Left ventricle myocardium inferior (tissue), 1 donor: ENCODE results near the gene THEMIS. TPM values are rescaled to one million over a fixed set of nuclear protein-coding genes. Genes with fewer than 3 reads are reported as not detected.

Experiments
- DNase-seq: peaks from one replicate; pipeline ENCODE4 v3.0.0-alpha.2; 2020
- H3K27ac ChIP-seq: fragments of 200-600 bp; replicated peaks from 2 replicates; pipeline ENCODE4 v1.8.0; 2021
- H3K27me3 ChIP-seq: fragments of 200-600 bp; 2 replicates; pipeline ENCODE4 v1.8.0; 2021; ENCODE audit warnings: low read depth
- H3K36me3 ChIP-seq: fragments of 200-600 bp; 2 replicates; pipeline ENCODE4 v1.8.0; 2021
- H3K4me1 ChIP-seq: fragments of 200-600 bp; 2 replicates; pipeline ENCODE4 v1.8.0; 2021
- H3K4me3 ChIP-seq: fragments of 200-600 bp; 2 replicates; pipeline ENCODE4 v1.8.0; 2021; ENCODE audit warnings: mild to moderate bottlenecking, moderate library complexity
- H3K9me3 ChIP-seq: fragments of 200-600 bp; replicated peaks from 2 replicates; pipeline ENCODE4 v1.8.0; 2021
- intact Hi-C: fragments of 100-400 bp; cut with micrococcal nuclease; formaldehyde crosslinking; loops from one replicate; pipeline ENCODE4 v1.11.0; 2022
- total RNA-seq: library from RNA; stranded (reverse); fragmentation: NEBNext Ultra II Directional; extraction: Animal tissue kit (Norgen Biotek cat#: 25700); gene quantifications from one replicate; pipeline ENCODE4 v1.2.1, GENCODE V29; 2021
- TF ChIP-seq, protein P1 (sequence below): fragments of 200-600 bp; IDR thresholded peaks from 2 replicates; pipeline ENCODE4 v1.8.0; 2021; ENCODE audit warnings: antibody characterized with exemption, mild to moderate bottlenecking, borderline replicate concordance
- donor health status: DM: no; HTN: yes; CAD: no; lungs with severe emphysema.

Gene THEMIS
- total RNA-seq, 1 donor from 2014 or later, result 0.22 TPM

DNA sequence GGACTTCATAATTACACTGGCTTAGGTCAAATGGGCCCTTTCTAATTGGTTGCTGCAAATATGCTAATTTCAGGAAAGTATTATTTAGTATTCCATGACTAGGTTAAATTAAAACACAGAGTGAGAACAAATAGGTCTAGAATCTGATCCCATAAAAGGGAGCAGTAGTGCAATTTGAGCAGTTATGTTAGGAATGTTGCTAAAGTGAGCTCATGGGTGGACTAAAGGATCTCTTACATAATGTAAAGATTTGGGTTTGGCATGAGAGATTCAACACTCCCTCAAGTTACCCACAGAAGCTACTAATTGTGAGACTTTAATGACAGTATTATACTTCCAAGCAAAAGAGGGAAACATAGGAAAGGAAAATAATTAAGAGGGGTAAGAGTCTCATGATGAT is 214.8 kb downstream of the THEMIS start:
- no peaks in the 10 kb centered on the region for H3K36me3 ChIP-seq
- H3K4me3 ChIP-seq, result no peak overlapping the region
- no peaks in the 10 kb centered on the region for H3K4me1 ChIP-seq
- peaks cover 8% of the 10 kb centered on the region for H3K9me3 ChIP-seq
- TF ChIP-seq, protein P1, sequence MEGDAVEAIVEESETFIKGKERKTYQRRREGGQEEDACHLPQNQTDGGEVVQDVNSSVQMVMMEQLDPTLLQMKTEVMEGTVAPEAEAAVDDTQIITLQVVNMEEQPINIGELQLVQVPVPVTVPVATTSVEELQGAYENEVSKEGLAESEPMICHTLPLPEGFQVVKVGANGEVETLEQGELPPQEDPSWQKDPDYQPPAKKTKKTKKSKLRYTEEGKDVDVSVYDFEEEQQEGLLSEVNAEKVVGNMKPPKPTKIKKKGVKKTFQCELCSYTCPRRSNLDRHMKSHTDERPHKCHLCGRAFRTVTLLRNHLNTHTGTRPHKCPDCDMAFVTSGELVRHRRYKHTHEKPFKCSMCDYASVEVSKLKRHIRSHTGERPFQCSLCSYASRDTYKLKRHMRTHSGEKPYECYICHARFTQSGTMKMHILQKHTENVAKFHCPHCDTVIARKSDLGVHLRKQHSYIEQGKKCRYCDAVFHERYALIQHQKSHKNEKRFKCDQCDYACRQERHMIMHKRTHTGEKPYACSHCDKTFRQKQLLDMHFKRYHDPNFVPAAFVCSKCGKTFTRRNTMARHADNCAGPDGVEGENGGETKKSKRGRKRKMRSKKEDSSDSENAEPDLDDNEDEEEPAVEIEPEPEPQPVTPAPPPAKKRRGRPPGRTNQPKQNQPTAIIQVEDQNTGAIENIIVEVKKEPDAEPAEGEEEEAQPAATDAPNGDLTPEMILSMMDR, result no peak
- no peak for DNase-seq
- H3K27ac ChIP-seq, result no peak overlapping the region
- no peaks in the 10 kb centered on the region for H3K27me3 ChIP-seq
- intact Hi-C loops, result no loop called here

DNA sequence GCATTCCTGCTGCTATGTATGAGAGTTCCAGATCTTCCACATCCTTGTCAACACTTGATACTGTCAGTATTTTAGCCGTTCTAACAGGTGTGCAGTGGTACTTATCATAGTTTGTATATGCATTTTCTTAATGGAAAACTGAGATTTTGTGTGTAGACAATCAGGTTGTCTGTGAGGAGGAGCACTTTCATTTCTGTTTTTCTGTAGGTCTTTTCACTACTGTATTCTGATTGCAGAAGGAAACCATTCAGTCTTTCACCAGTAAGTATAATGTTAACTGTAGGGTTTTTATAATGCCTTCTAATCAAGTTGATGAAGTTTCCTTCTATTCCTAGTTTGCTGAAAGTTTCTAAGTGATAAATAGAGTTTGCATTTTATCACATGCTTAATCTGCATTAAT is 216.4 kb downstream of the THEMIS start:
- intact Hi-C loops, result no loop called here
- TF ChIP-seq, protein P1, result no peak
- Histone ChIP-seq H3K9me3 (peaks cover 8% of the 10 kb centered on the region), H3K36me3 (no peaks in the 10 kb centered on the region), H3K27me3 (no peaks in the 10 kb centered on the region), H3K27ac (no peak overlapping the region), H3K4me3 (no peak overlapping the region), H3K4me1 (no peaks in the 10 kb centered on the region)
- no peak for DNase-seq
